ENCODE data around the gene ZMYND8. TPM values are rescaled to one million over a fixed set of nuclear protein-coding genes. Genes with fewer than 3 reads are reported as not detected.
A peak's percentile ranks its signal among the peaks of the same experiment; 100 is the strongest.

The ZMYND8 gene
- total RNA-seq, 1 experiment from 2014 or later, result 50.7 TPM

- no peaks in the 10 kb centered on the region for H3K27me3 ChIP-seq (ENCODE audit: control insufficient read depth, insufficient read depth, low read length)
- no peaks in the 10 kb centered on the region for H3K36me3 ChIP-seq (ENCODE audit: control insufficient read depth, insufficient read depth, low read length)
- peak; percentile 98 for TF ChIP-seq CTCF (IDR thresholded peaks at IDR 0.05)
- no peak for TF ChIP-seq SIN3A (IDR thresholded peaks at IDR 0.05; ENCODE audit: borderline replicate concordance, insufficient read depth, low read depth, low read length)
- no TSS peak for BruUV-seq (replicated peaks)
- intact Hi-C loops (cut with micrococcal nuclease; ENCODE audit: unreplicated experiment), result loop anchor here (5.0 kb wide), 1 partner anchor 186 kb away; no protein-coding TSS in a partner anchor
- ATAC-seq (peak; percentile 90), DNase-seq (ENCODE audit: low read depth, low spot score) (no peak)
- H3K4me1 ChIP-seq (ENCODE audit: control insufficient read depth, insufficient read depth, low read length), result no peaks in the 10 kb centered on the region
- in situ Hi-C loops (cut with HindIII; ENCODE audit: low pct_unique_long_range_greater_than_20kb, low sequenced_read_pairs), result no loop called here
- H3K4me3 ChIP-seq (ENCODE audit: low read depth in 2 of 2, low read length in 2 of 2), result peak overlapping the region in 1 of 2 experiments; percentile 17; a peak in 1 of 4 replicates
- ChIA-PET POLR2A (no interaction called here), CTCF (interaction anchor here (0.5 to 1.5 kb wide), 8 partner anchors 9 to 444 kb away, joined by 3 to 15 read pairs (median 4); no protein-coding TSS in a partner anchor)
- H3K9me3 ChIP-seq (ENCODE audit: control insufficient read depth, insufficient read depth, low read depth, low read length), result no peaks in the 10 kb centered on the region
- H3K27ac ChIP-seq (ENCODE audit: low read length), result peak overlapping the region; percentile 69; the same call in 1 of the 2 replicates
Observed at GRCh38 chr20:47196091-47197081, 160.1 kb downstream of the ZMYND8 start.

DNA sequence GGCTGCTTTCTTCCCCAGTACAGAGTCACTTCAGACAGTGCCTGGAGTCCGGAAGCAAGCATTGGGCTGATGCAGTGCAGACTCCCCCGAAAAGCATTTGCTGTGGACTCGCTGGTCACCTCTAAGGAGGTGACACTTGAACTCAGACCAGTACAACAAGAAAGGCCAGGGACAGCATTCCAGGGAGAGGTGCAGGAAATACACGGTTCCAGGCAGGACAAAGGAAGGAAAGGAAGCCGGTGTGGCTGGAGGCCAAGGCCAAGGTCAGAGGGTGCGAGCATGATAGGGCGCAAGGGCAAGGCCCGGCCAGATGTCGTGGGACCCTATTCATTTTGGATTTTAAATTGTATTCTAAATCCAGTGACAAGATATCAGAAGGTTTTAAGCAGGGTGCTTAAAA, 160.9 kb downstream of the ZMYND8 start:
- in situ Hi-C loops (cut with HindIII; ENCODE audit: low pct_unique_long_range_greater_than_20kb, low sequenced_read_pairs), result no loop called here
- ChIA-PET CTCF (interaction anchor here (0.5 kb wide), 1 partner anchor 121 kb away, joined by 3 read pairs; no protein-coding TSS in a partner anchor), POLR2A (no interaction called here)

GRCh38 chr20:47191956-47192355, 164.5 kb downstream of the ZMYND8 start:
- TF ChIP-seq SIN3A (IDR thresholded peaks at IDR 0.05; ENCODE audit: borderline replicate concordance, insufficient read depth, low read depth, low read length) (no peak), CTCF (IDR thresholded peaks at IDR 0.05) (no peak), TCF7L2 (IDR thresholded peaks at IDR 0.05; ENCODE audit: low read depth, low read length) (no peak), POLR2AphosphoS5 (IDR thresholded peaks at IDR 0.05; ENCODE audit: low read depth, low read length) (no peak)
- TF ChIP-seq, protein P1, sequence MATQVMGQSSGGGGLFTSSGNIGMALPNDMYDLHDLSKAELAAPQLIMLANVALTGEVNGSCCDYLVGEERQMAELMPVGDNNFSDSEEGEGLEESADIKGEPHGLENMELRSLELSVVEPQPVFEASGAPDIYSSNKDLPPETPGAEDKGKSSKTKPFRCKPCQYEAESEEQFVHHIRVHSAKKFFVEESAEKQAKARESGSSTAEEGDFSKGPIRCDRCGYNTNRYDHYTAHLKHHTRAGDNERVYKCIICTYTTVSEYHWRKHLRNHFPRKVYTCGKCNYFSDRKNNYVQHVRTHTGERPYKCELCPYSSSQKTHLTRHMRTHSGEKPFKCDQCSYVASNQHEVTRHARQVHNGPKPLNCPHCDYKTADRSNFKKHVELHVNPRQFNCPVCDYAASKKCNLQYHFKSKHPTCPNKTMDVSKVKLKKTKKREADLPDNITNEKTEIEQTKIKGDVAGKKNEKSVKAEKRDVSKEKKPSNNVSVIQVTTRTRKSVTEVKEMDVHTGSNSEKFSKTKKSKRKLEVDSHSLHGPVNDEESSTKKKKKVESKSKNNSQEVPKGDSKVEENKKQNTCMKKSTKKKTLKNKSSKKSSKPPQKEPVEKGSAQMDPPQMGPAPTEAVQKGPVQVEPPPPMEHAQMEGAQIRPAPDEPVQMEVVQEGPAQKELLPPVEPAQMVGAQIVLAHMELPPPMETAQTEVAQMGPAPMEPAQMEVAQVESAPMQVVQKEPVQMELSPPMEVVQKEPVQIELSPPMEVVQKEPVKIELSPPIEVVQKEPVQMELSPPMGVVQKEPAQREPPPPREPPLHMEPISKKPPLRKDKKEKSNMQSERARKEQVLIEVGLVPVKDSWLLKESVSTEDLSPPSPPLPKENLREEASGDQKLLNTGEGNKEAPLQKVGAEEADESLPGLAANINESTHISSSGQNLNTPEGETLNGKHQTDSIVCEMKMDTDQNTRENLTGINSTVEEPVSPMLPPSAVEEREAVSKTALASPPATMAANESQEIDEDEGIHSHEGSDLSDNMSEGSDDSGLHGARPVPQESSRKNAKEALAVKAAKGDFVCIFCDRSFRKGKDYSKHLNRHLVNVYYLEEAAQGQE (IDR thresholded peaks at IDR 0.05; ENCODE audit: insufficient read depth in 1 of 2, low read depth in 2 of 2, low read length in 1 of 2), result no peak
- H3K27me3 ChIP-seq (ENCODE audit: control insufficient read depth, insufficient read depth, low read length), result no peaks in the 10 kb centered on the region
- no peaks in the 10 kb centered on the region for H3K9me3 ChIP-seq (ENCODE audit: control insufficient read depth, insufficient read depth, low read depth, low read length)
- no TSS peak for BruUV-seq (replicated peaks)
- no peaks in the 10 kb centered on the region for H3K4me1 ChIP-seq (ENCODE audit: control insufficient read depth, insufficient read depth, low read length)
- in situ Hi-C loops (cut with HindIII; ENCODE audit: low pct_unique_long_range_greater_than_20kb, low sequenced_read_pairs), result no loop called here
- H3K27ac ChIP-seq (ENCODE audit: low read length), result no peak overlapping the region
- DNase-seq (ENCODE audit: low read depth, low spot score) (no peak), ATAC-seq (no peak)
- H3K4me3 ChIP-seq (ENCODE audit: low read depth in 2 of 2, low read length in 2 of 2), result no peak overlapping the region
- ChIA-PET POLR2A (no interaction called here), CTCF (no interaction called here)
- intact Hi-C loops (cut with micrococcal nuclease; ENCODE audit: unreplicated experiment), result no loop called here
- no peaks in the 10 kb centered on the region for H3K36me3 ChIP-seq (ENCODE audit: control insufficient read depth, insufficient read depth, low read length)

More for the DNA sequence above, 160.9 kb downstream of the ZMYND8 start:
- no peak overlapping the region for H3K4me3 ChIP-seq (ENCODE audit: low read depth in 2 of 2, low read length in 2 of 2)
- H3K36me3 ChIP-seq (ENCODE audit: control insufficient read depth, insufficient read depth, low read length), result no peaks in the 10 kb centered on the region
- BruUV-seq (replicated peaks), result no TSS peak
- H3K9me3 ChIP-seq (ENCODE audit: control insufficient read depth, insufficient read depth, low read depth, low read length), result no peaks in the 10 kb centered on the region
- H3K27me3 ChIP-seq (ENCODE audit: control insufficient read depth, insufficient read depth, low read length), result no peaks in the 10 kb centered on the region
- DNase-seq (ENCODE audit: low read depth, low spot score), result no peak
- no peaks in the 10 kb centered on the region for H3K4me1 ChIP-seq (ENCODE audit: control insufficient read depth, insufficient read depth, low read length)
- intact Hi-C loops (cut with micrococcal nuclease; ENCODE audit: unreplicated experiment), result loop anchor here (5.0 kb wide), 1 partner anchor 187 kb away; no protein-coding TSS in a partner anchor
- TF ChIP-seq POLR2AphosphoS5 (IDR thresholded peaks at IDR 0.05; ENCODE audit: low read depth, low read length) (no peak), SIN3A (IDR thresholded peaks at IDR 0.05; ENCODE audit: borderline replicate concordance, insufficient read depth, low read depth, low read length) (no peak)
- H3K27ac ChIP-seq (ENCODE audit: low read length), result no peak overlapping the region; the same call in 1 of the 2 replicates
- ATAC-seq, result no peak

All from Panc1 (cell line).